HCT116 (cell line): ENCODE measurements around the gene LAMA4. TPM values are rescaled to one million over a fixed set of nuclear protein-coding genes. Genes with fewer than 3 reads are reported as not detected.

Experiments
- ATAC-seq: fragments of 200-7000 bp; cut with Tn5 transposase; 2 replicates; pipeline ENCODE4 v1.9.1; 2020; ENCODE audit warnings: mild to moderate bottlenecking, moderate library complexity
- BruUV-seq: library from RNA; stranded (reverse); fragments of 400-500 nt; replicated peaks from 2 replicates; lab custom pipeline; 2021; lab: Mats Ljungman, UMichigan
- CTCF ChIA-PET: fragments of 300-600 bp; sonication (Branson Sonifier 250); formaldehyde crosslinking; loops from one replicate; lab custom pipeline; 2021; ENCODE audit warnings: antibody characterized with exemption; lab: Charles Lee
- POLR2A ChIA-PET: fragments of 300-600, 350-600 bp; sonication (Branson Sonifier 250); formaldehyde crosslinking; loops from one replicate; lab custom pipeline; 2021; ENCODE audit warnings: antibody characterized with exemption; lab: Charles Lee
- RAD21 ChIA-PET, 2 experiments: fragments of 300-600 bp; sonication (Branson Sonifier 250); formaldehyde crosslinking; loops; one replicate each; lab custom pipeline; 2023; ENCODE audit warnings: low total read pairs in 2 of 2; ENCODE audit not compliant: uncharacterized antibody in 2 of 2, unreplicated experiment in 2 of 2, low non-redundant PET in 1 of 2; lab: Charles Lee
- DNase-seq: peaks from one replicate; pipeline ENCODE4 v3.0.0-alpha.2; 2010; ENCODE audit warnings: low read depth, low spot score
- H2AFZ ChIP-seq: fragments of 200-600 bp; shearing (Covaris generic), sonication (generic); 2 replicates; pipeline ENCODE4 v1.6.1; 2017; ENCODE audit warnings: low read depth, mixed run types, mixed read lengths, antibody characterized with exemption, low read length; ENCODE audit not compliant: poor library complexity, severe bottlenecking
- H3K27ac ChIP-seq: 2 replicates; pipeline ENCODE4 v1.5.1; 2012; ENCODE audit warnings: low read depth, low read length
- H3K27me3 ChIP-seq: fragments of 200-600 bp; sonication (generic); 2 replicates; pipeline ENCODE4 v1.6.1; 2016; ENCODE audit warnings: mixed run types, low read length, mixed read lengths; ENCODE audit not compliant: insufficient read depth
- H3K36me3 ChIP-seq, 2 experiments: fragments of 200-500 bp in 1 of 2; fragments of 200-600 bp in 1 of 2; sonication (Bioruptor generic) in 1 of 2; sonication (generic) in 1 of 2; 2 replicates each; pipeline versions ENCODE4 v1.5.1 to v1.6.1; 2014 to 2016; ENCODE audit warnings: low read length in 2 of 2, inconsistent platforms in 1 of 2, mixed read lengths in 1 of 2, mixed run types in 1 of 2; ENCODE audit not compliant: insufficient read depth in 2 of 2, control insufficient read depth in 1 of 2
- H3K4me1 ChIP-seq, 2 experiments: fragments of 200-600 bp in 1 of 2; sonication (generic) in 1 of 2; 2 replicates each; pipeline versions ENCODE4 v1.5.1 to v1.6.1; 2012 to 2017; ENCODE audit warnings: low read length in 2 of 2, inconsistent platforms in 1 of 2, mild to moderate bottlenecking in 1 of 2, mixed read lengths in 1 of 2, mixed run types in 1 of 2, moderate library complexity in 1 of 2; ENCODE audit not compliant: insufficient read depth in 2 of 2, control insufficient read depth in 1 of 2
- H3K4me2 ChIP-seq: fragments of 200-600 bp; sonication (generic); 2 replicates; pipeline ENCODE4 v1.6.1; 2017; ENCODE audit warnings: mixed run types, low read length, mixed read lengths
- H3K4me3 ChIP-seq, 2 experiments: fragments of 200-600 bp in 1 of 2; sonication (generic) in 1 of 2; replicated peaks in 1 of 2; 2 replicates each; pipeline ENCODE4 v1.5.1; 2011 to 2016; ENCODE audit warnings: low read length in 2 of 2, control low read depth in 1 of 2, low read depth in 1 of 2, mild to moderate bottlenecking in 1 of 2, mixed read lengths in 1 of 2, mixed run types in 1 of 2
- H3K79me2 ChIP-seq: fragments of 200-600 bp; sonication (generic); 2 replicates; pipeline ENCODE4 v1.6.1; 2017; ENCODE audit warnings: mild to moderate bottlenecking, mixed run types, low read length, moderate library complexity, mixed read lengths; ENCODE audit not compliant: insufficient read depth
- H3K9ac ChIP-seq: fragments of 200-600 bp; sonication (generic); 2 replicates; pipeline ENCODE4 v1.6.1; 2016; ENCODE audit warnings: low read length, mixed read lengths
- H3K9me2 ChIP-seq: fragments of 200-600 bp; sonication (generic), shearing (Covaris generic); 2 replicates; pipeline ENCODE4 v1.6.1; 2017; ENCODE audit warnings: mixed run types, mild to moderate bottlenecking, moderate library complexity; ENCODE audit not compliant: insufficient read depth
- H3K9me3 ChIP-seq, 2 experiments: fragments of 200-500 bp in 1 of 2; fragments of 200-600 bp in 1 of 2; sonication (Bioruptor generic) in 1 of 2; sonication (generic) in 1 of 2; 2 replicates each; pipeline ENCODE4 v1.6.1; 2014 to 2017; ENCODE audit warnings: low read length in 2 of 2, mixed read lengths in 2 of 2, inconsistent platforms in 1 of 2, low read depth in 1 of 2, mild to moderate bottlenecking in 1 of 2, mixed run types in 1 of 2, moderate library complexity in 1 of 2; ENCODE audit not compliant: control insufficient read depth in 1 of 2, insufficient read depth in 1 of 2
- H4K20me1 ChIP-seq: fragments of 200-600 bp; sonication (generic), shearing (Covaris generic); 2 replicates; pipeline ENCODE4 v1.6.1; 2017; ENCODE audit warnings: mixed run types, mild to moderate bottlenecking, moderate library complexity; ENCODE audit not compliant: insufficient read depth
- ATF3 ChIP-seq: IDR thresholded peaks from 2 replicates; pipeline ENCODE4 v1.6.1; 2012
- CBX3 ChIP-seq: IDR thresholded peaks from 2 replicates; pipeline ENCODE4 v1.6.1; 2012; ENCODE audit warnings: low read depth
- CTCF ChIP-seq, 3 experiments: fragments of 200-600 bp in 1 of 3; sonication (generic) in 1 of 3; IDR thresholded peaks in 2 of 3; conservative IDR thresholded peaks in 1 of 3; 2 replicates each; pipeline ENCODE4 v1.5.1; 2012 to 2017; ENCODE audit warnings: low read depth in 2 of 3, low read length in 2 of 3, antibody characterized with exemption in 1 of 3, borderline replicate concordance in 1 of 3, control low read depth in 1 of 3, mild to moderate bottlenecking in 1 of 3, mixed read lengths in 1 of 3, mixed run types in 1 of 3, moderate library complexity in 1 of 3; ENCODE audit not compliant: insufficient read depth in 1 of 3
- ELF1 ChIP-seq: IDR thresholded peaks from 2 replicates; pipeline ENCODE4 v1.6.1; 2012; ENCODE audit warnings: low read depth, borderline replicate concordance
- EZH2 ChIP-seq: fragments of 200-600 bp; sonication (generic); IDR thresholded peaks from 2 replicates; pipeline ENCODE4 v1.6.1; 2017; ENCODE audit warnings: antibody characterized with exemption, mixed run types
- JUND ChIP-seq: IDR thresholded peaks from 2 replicates; pipeline ENCODE4 v1.6.1; 2012
- POLR2A ChIP-seq: IDR thresholded peaks from 2 replicates; pipeline ENCODE4 v1.7.0; 2011; ENCODE audit warnings: borderline replicate concordance; ENCODE audit not compliant: insufficient read depth, insufficient read length; ENCODE audit errors: extremely low read depth
- POLR2AphosphoS5 ChIP-seq: IDR thresholded peaks from 2 replicates; pipeline ENCODE4 v1.6.1; 2011; ENCODE audit warnings: mild to moderate bottlenecking, low read depth, low read length, moderate library complexity
- RAD21 ChIP-seq: IDR thresholded peaks from 2 replicates; pipeline ENCODE4 v1.6.1; 2012; ENCODE audit warnings: low read depth, mild to moderate bottlenecking
- REST ChIP-seq: IDR thresholded peaks from 2 replicates; pipeline ENCODE4 v1.6.1; 2012; ENCODE audit warnings: low read depth
- SP1 ChIP-seq: IDR thresholded peaks from 2 replicates; pipeline ENCODE4 v1.6.1; 2012; ENCODE audit warnings: low read depth
- YY1 ChIP-seq: IDR thresholded peaks from 2 replicates; pipeline ENCODE4 v1.6.1; 2011; ENCODE audit warnings: low read length, low read depth, moderate library complexity, mild to moderate bottlenecking; ENCODE audit not compliant: insufficient replicate concordance; ENCODE audit errors: extremely low read depth
- ZBTB33 ChIP-seq: IDR thresholded peaks from 2 replicates; pipeline ENCODE4 v1.6.1; 2011; ENCODE audit warnings: mild to moderate bottlenecking, low read length, moderate library complexity; ENCODE audit not compliant: insufficient replicate concordance; ENCODE audit errors: extremely low read depth
- ZFX ChIP-seq: fragments of 450-650 bp; IDR thresholded peaks from 2 replicates; pipeline ENCODE4 v1.6.1; 2017
- ZNF274 ChIP-seq: fragments of 200-500 bp; sonication (Bioruptor generic); IDR thresholded peaks from 2 replicates; pipeline ENCODE4 v1.6.1; 2014; ENCODE audit warnings: mild to moderate bottlenecking, low read depth, low read length, inconsistent platforms
- intact Hi-C: fragments of 100-400 bp; cut with micrococcal nuclease; formaldehyde crosslinking; loops from 2 replicates; pipeline ENCODE4 v1.10.0; 2022
- total RNA-seq: library from RNA; stranded (reverse); gene quantifications from one replicate; pipeline ENCODE4 v1.2.1, GENCODE V29; 2021; ENCODE audit not compliant: unreplicated experiment

LAMA4 gene
- total RNA-seq, 1 experiment from 2014 or later: 2.2 TPM

GRCh38 chr6:112247275-112247674 lies 7.1 kb downstream of the LAMA4 start (continued):
- TF ChIP-seq CTCF (IDR thresholded peaks at IDR 0.05 in 2 of 3, conservative IDR thresholded peaks at IDR 0.05 in 1 of 3; ENCODE audit: borderline replicate concordance in 1 of 3, insufficient read depth in 1 of 3, low read depth in 2 of 3, low read length in 2 of 3): no peak
- TF ChIP-seq RAD21: no peak

GRCh38 chr6:112245511-112246203 lies 8.7 kb downstream of the LAMA4 start:
- intact Hi-C loops: no loop called here
- Histone ChIP-seq H3K9me2 (no peaks in the 10 kb centered on the region), H3K4me3 (no peak overlapping the region), H3K36me3 (no peaks in the 10 kb centered on the region), H3K4me1 (peaks cover 0 to 3% of the 10 kb centered on the region in 2 experiments; a peak in 2 of 4 replicates), H2AFZ (no peak overlapping the region), H4K20me1 (no peaks in the 10 kb centered on the region), H3K79me2 (no peaks in the 10 kb centered on the region), H3K4me2 (no peak overlapping the region), H3K9ac (no peak overlapping the region), H3K27ac (no peak overlapping the region), H3K9me3 (no peaks in the 10 kb centered on the region), H3K27me3 (no peaks in the 10 kb centered on the region)
- ChIA-PET POLR2A (no interaction called here), RAD21 (no interaction called here), CTCF (no interaction called here)
- no TSS peak for BruUV-seq
- TF ChIP-seq EZH2: no peak
- TF ChIP-seq YY1: no peak
- no peak for TF ChIP-seq ZFX
- TF ChIP-seq ZBTB33: no peak
- TF ChIP-seq SP1: no peak
- no peak for TF ChIP-seq POLR2AphosphoS5
- no peak for TF ChIP-seq REST
- TF ChIP-seq ELF1: no peak
- no peak for TF ChIP-seq POLR2A
- TF ChIP-seq CBX3: no peak
- TF ChIP-seq ZNF274: no peak
- TF ChIP-seq JUND: no peak
- TF ChIP-seq ATF3: no peak
- DNase-seq (no peak), ATAC-seq (no peak)
